Caco-2 (cell line): ENCODE measurements around the gene VPS13D. TPM values are rescaled to one million over a fixed set of nuclear protein-coding genes. Genes with fewer than 3 reads are reported as not detected.

Experiments used
- BruUV-seq: library from RNA; stranded (reverse); fragments of 400-500 nt; replicated peaks from 2 replicates; lab custom pipeline; 2021; lab: Mats Ljungman, UMichigan
- CTCF ChIA-PET: fragments of 300-600 bp; sonication (Branson Sonifier 250); formaldehyde crosslinking; loops from one replicate; lab custom pipeline; 2022; ENCODE audit warnings: antibody characterized with exemption; lab: Charles Lee
- POLR2A ChIA-PET: fragments of 300-600 bp; sonication (Branson Sonifier 250); formaldehyde crosslinking; loops from one replicate; lab custom pipeline; 2022; ENCODE audit warnings: antibody characterized with exemption; lab: Charles Lee
- DNase-seq, 2 experiments: peaks; one replicate each; pipeline versions ENCODE4 v3.0.0 to v3.0.0-alpha.2; 2020 to 2022
- H3K27me3 ChIP-seq: replicated peaks from 2 replicates; pipeline ENCODE4 v1.6.0; 2011; ENCODE audit warnings: low read length; ENCODE audit not compliant: control insufficient read depth, insufficient read depth
- H3K36me3 ChIP-seq: 2 replicates; pipeline ENCODE4 v1.5.1; 2011; ENCODE audit warnings: low read length; ENCODE audit not compliant: control insufficient read depth, insufficient read depth
- H3K4me1 ChIP-seq: fragments of 250-450 bp; sonication (Bioruptor Pico); 2 replicates; pipeline ENCODE4 v1.5.1; 2020; ENCODE audit warnings: mild to moderate bottlenecking
- H3K4me3 ChIP-seq: 2 replicates; pipeline ENCODE4 v1.5.1; 2011; ENCODE audit warnings: low read depth, mild to moderate bottlenecking, control low read depth, low read length
- H3K9me3 ChIP-seq: fragments of 250-450 bp; sonication (Bioruptor Pico); 2 replicates; pipeline ENCODE4 v1.5.1; 2020; ENCODE audit warnings: mild to moderate bottlenecking, moderate library complexity
- H3K27ac Mint-ChIP-seq: one replicate; pipeline ENCODE4 v1.8.0; 2022; ENCODE audit warnings: mixed read lengths; ENCODE audit not compliant: unreplicated experiment
- H3K27me3 Mint-ChIP-seq: one replicate; pipeline ENCODE4 v1.8.0; 2022; ENCODE audit warnings: mixed read lengths; ENCODE audit not compliant: insufficient read depth, unreplicated experiment
- H3K36me3 Mint-ChIP-seq: one replicate; pipeline ENCODE4 v1.8.0; 2022; ENCODE audit warnings: mild to moderate bottlenecking, mixed read lengths; ENCODE audit not compliant: insufficient read depth, unreplicated experiment
- H3K4me1 Mint-ChIP-seq: one replicate; pipeline ENCODE4 v1.8.0; 2022; ENCODE audit warnings: low read depth, mixed read lengths; ENCODE audit not compliant: unreplicated experiment
- H3K4me3 Mint-ChIP-seq: one replicate; pipeline ENCODE4 v1.8.0; 2022; ENCODE audit warnings: mild to moderate bottlenecking, moderate library complexity, mixed read lengths; ENCODE audit not compliant: unreplicated experiment
- H3K9me3 Mint-ChIP-seq: one replicate; pipeline ENCODE4 v1.8.0; 2022; ENCODE audit warnings: mixed read lengths; ENCODE audit not compliant: unreplicated experiment
- CTCF ChIP-seq, 2 experiments: fragments of 200-600 bp in 1 of 2; IDR thresholded peaks; 1 replicate in 1 of 2; 2 replicates in 1 of 2; pipeline versions ENCODE4 v1.5.1 to v1.8.0; 2011 to 2022; ENCODE audit warnings: antibody characterized with exemption in 1 of 2, control low read depth in 1 of 2, inconsistent platforms in 1 of 2, low read depth in 1 of 2, low read length in 1 of 2, mild to moderate bottlenecking in 1 of 2, moderate library complexity in 1 of 2; ENCODE audit not compliant: insufficient read depth in 1 of 2, severe bottlenecking in 1 of 2, unreplicated experiment in 1 of 2
- intact Hi-C: fragments of 100-400 bp; cut with micrococcal nuclease; formaldehyde crosslinking; loops from one replicate; pipeline ENCODE4 v1.10.0; 2022; ENCODE audit not compliant: unreplicated experiment
- total RNA-seq: library from RNA; stranded (reverse); gene quantifications from 2 replicates; pipeline ENCODE4 v1.2.3, GENCODE V29; 2022

Gene VPS13D
- total RNA-seq, 1 experiment from 2014 or later = 25.6 TPM

- no peaks in the 10 kb centered on the region for H3K9me3 ChIP-seq
- H3K27me3 ChIP-seq = no peaks in the 10 kb centered on the region
- ChIA-PET CTCF (no interaction called here), POLR2A (no interaction called here)
- no peaks in the 10 kb centered on the region for H3K4me1 Mint-ChIP-seq
- no peak overlapping the region for H3K4me3 ChIP-seq
- no peaks in the 10 kb centered on the region for H3K9me3 Mint-ChIP-seq
- H3K36me3 Mint-ChIP-seq = no peaks in the 10 kb centered on the region
- intact Hi-C loops = no loop called here
- DNase-seq = no peak
- H3K36me3 ChIP-seq = no peaks in the 10 kb centered on the region
- H3K27ac Mint-ChIP-seq = no peak overlapping the region
- no peaks in the 10 kb centered on the region for H3K27me3 Mint-ChIP-seq
- no peaks in the 10 kb centered on the region for H3K4me1 ChIP-seq
- BruUV-seq = no TSS peak
- H3K4me3 Mint-ChIP-seq = no peak overlapping the region
- no peak for TF ChIP-seq CTCF (IDR thresholded peaks at IDR 0.05; ENCODE audit: insufficient read depth in 1 of 2, low read depth in 1 of 2, low read length in 1 of 2, severe bottlenecking in 1 of 2, unreplicated experiment in 1 of 2)
These were observed 34.4 kb upstream of the VPS13D start for GRCh38 chr1:12195416-12195815.

GRCh38 chr1:12196641-12197482 is 33.0 kb upstream of the VPS13D start:
- CTCF ChIA-PET = interaction anchor here (1.0 to 1.4 kb wide), 2 partner anchors 71 to 72 kb away, joined by 3 to 4 read pairs; no protein-coding TSS in a partner anchor
- no peaks in the 10 kb centered on the region for H3K9me3 ChIP-seq
- H3K36me3 ChIP-seq = no peaks in the 10 kb centered on the region
- POLR2A ChIA-PET = no interaction called here
- Mint-ChIP-seq H3K4me3 (no peak overlapping the region), H3K9me3 (no peaks in the 10 kb centered on the region), H3K27ac (no peak overlapping the region), H3K36me3 (no peaks in the 10 kb centered on the region), H3K4me1 (no peaks in the 10 kb centered on the region), H3K27me3 (no peaks in the 10 kb centered on the region)
- H3K4me1 ChIP-seq = no peaks in the 10 kb centered on the region
- no peaks in the 10 kb centered on the region for H3K27me3 ChIP-seq
- DNase-seq = peak in 1 of 2 experiments; percentile 13
- intact Hi-C loops = no loop called here
- H3K4me3 ChIP-seq = no peak overlapping the region
- BruUV-seq = no TSS peak
- TF ChIP-seq CTCF (IDR thresholded peaks at IDR 0.05; ENCODE audit: insufficient read depth in 1 of 2, low read depth in 1 of 2, low read length in 1 of 2, severe bottlenecking in 1 of 2, unreplicated experiment in 1 of 2) = peak in 1 of 2 experiments; percentile 21

- no peak overlapping the region for H3K27ac Mint-ChIP-seq
- BruUV-seq = no TSS peak
- TF ChIP-seq CTCF (IDR thresholded peaks at IDR 0.05; ENCODE audit: insufficient read depth in 1 of 2, low read depth in 1 of 2, low read length in 1 of 2, severe bottlenecking in 1 of 2, unreplicated experiment in 1 of 2) = no peak
- POLR2A ChIA-PET = no interaction called here
- intact Hi-C loops = no loop called here
- no peaks in the 10 kb centered on the region for H3K4me1 Mint-ChIP-seq
- Histone ChIP-seq H3K9me3 (no peaks in the 10 kb centered on the region), H3K4me1 (no peaks in the 10 kb centered on the region), H3K36me3 (no peaks in the 10 kb centered on the region), H3K27me3 (no peaks in the 10 kb centered on the region), H3K4me3 (no peak overlapping the region)
- H3K9me3 Mint-ChIP-seq = no peaks in the 10 kb centered on the region
- CTCF ChIA-PET = interaction anchor here (1.4 to 3.0 kb wide), 2 partner anchors 73 kb away, joined by 3 to 13 read pairs; no protein-coding TSS in a partner anchor
- no peaks in the 10 kb centered on the region for H3K36me3 Mint-ChIP-seq
- no peaks in the 10 kb centered on the region for H3K27me3 Mint-ChIP-seq
- DNase-seq = no peak
- no peak overlapping the region for H3K4me3 Mint-ChIP-seq
These were observed 32.3 kb upstream of the VPS13D start for GRCh38 chr1:12197483-12197880.
